Hematopoietic multipotent progenitor cell treated with erythropoietin and hydrocortisone succinate and interleukin-3 and kit ligand, for 15 days (in vitro differentiated cells): Measurements from ENCODE around the gene LPP.

ENCODE experiments used
- DNase-seq: peaks from one replicate; pipeline ENCODE4 v3.0.0-alpha.2; 2015; ENCODE audit warnings: low spot score

Gene LPP

DNA sequence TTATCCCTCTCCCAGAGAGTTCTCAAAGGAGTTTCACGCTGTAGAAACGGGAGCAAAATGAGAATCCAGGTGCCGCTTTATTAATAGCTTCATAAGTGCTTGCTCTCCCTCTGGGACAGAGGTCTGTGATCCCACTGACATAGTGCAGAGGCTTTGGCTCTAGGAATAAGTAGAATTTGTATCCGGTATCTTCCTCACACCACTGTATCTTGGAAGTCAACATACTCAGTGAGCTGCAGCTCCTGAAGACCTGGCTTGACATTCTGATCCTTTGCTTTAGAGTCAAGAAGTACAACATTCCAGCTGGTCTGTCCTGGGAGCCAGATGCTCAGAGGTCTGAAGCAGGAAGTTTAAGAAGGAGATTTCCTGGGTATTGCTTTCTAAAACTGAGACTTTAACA lies 323.0 kb downstream of the LPP start:
- DNase-seq = no peak

DNA sequence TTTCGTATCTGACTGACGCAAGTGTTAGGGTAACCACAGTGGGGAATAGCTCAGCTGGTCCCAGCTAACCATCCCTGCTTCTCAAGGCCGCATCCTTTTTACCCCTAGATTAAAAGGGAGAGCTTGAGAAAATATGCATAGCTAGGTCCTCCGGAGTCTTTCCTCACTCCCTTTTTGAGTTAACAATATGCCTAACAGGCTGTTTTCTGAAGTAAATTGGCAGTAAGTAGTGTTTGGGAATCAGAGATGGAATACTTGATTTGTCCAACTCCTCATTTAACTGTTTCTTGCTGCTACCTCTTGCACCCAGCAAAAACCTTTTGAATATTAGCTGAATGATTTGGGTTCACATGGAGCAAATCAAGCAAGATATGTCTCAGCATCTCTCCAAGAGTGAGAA lies 326.1 kb downstream of the LPP start:
- DNase-seq = no peak

DNA sequence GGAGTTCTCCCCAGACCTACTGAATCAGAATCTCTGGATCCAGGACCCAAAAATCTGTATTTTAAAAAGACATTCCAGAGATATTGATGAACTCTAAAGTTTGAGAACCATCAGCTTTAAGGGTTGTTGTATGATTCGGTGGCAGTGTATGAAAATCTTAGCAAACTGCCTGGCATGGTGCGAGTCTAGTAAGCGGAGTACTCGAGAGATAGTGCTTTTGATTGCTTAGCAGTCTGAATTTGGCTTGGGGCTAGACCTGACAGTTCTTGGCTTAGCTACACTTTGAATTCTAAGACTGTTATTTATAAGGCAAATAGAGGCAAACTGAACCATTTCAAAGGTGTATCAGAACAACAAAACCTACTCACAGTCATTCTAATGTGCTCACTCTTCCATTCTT lies 329.0 kb downstream of the LPP start:
- no peak for DNase-seq

DNA sequence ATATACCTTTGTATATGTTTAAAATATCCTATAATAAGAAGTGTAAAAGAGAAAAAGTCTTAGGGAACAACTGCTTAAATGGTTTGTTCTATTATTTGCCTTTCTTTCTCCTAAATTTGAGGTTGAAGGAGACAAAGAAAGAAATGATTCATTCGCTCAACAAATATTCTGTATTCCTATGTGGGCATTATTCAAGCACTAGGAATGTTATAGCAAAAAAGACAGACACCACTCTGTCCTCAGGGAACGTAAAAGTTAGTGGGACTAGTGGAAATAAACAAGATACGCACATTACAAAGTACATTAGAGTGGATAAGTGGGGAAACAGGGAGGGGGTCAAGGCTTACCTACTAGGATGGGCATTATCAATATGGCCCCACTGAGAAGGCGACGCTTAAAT lies 332.2 kb downstream of the LPP start:
- DNase-seq = no peak

DNA sequence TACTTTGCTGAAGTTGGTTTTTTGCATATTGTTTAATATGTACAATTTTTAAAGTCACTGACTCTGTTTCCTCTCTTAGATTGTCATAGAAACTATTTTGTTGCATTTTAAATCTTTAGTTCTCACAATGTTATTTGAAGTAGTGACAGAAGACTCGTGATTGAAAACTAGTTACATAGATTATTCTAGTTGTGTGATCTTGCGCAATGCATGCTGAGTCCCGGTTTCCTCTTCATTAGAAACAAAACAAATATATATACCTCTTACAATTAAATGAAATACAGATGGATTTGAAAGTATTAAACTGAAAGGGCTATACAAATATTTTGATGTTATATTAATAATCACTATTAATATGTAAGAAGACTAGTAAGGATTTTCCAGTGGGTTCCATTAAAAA lies 333.0 kb downstream of the LPP start:
- DNase-seq = no peak

DNA sequence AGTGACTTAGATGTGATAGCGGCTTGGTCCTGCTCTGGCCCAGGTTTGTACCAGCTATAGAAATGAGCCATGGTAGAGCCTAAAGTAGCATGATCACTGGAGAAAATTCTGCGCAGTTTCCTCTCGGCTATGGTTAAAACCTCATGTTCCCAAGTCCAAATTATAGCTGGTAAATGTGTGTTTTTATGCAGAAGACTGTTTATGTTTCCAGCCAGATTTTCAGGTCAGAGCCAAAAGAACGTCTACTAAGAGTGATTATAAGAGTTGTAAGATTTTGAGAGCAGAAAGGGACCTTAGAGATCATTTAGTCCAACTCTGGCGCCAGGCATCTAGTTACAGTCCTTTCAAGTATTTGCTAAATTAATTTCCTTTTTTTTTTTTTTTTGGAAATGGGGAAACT lies 333.7 kb downstream of the LPP start:
- DNase-seq = no peak

DNA sequence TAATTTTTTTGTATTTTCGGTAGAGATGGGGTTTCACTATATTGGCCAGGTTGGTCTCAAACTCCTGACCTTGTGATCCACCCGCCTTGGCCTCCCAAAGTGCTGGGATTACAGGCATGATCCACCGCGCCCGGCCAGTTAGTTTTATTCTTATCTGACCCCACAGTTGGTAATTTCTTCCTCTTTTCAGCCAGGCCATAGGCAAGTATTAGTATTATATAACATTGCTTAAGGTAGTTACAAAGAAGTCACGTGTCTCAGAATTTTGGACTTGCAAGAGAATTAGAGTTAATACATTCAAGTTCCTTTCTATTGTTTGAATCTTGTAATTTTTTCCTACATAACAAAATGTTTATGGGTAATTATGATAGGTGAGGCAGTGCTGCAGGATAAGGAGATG lies 334.8 kb downstream of the LPP start:
- DNase-seq = no peak

DNA sequence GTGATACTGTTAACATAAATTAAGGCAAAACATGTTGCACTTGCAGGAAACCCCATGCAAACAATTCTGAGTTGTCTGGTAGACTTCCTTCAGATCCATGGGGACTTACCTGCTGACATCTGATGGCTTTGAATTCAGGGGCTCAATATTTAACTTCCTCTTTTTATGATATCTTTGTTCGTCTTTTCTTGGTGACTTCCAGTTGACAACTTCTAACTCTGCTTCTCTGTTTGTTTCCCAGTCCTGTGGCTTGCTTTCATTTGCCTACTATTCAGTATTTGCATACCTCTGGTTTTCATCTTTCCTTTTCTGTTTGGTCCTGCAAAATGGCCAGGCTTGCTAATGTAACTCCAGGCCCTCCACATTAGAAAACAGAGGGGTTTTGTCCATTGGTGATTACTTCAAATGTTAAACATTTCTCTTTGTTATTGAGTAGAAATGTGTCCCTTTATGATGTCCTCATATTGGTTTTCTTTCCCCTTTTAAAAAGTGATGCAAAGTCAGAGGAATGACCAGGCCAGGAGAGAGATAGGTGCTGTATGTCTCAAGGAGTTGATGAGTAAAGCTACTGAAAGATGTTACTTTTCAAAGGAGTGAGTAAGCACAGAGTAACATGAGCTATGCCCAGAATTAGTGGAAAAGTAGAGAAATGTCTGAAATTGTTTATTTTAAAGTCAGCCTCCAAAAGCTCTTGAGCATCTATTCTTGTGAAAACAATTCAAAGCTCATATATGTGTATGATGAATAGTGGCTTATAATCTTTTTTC lies 335.9 kb downstream of the LPP start:
- DNase-seq = no peak

DNA sequence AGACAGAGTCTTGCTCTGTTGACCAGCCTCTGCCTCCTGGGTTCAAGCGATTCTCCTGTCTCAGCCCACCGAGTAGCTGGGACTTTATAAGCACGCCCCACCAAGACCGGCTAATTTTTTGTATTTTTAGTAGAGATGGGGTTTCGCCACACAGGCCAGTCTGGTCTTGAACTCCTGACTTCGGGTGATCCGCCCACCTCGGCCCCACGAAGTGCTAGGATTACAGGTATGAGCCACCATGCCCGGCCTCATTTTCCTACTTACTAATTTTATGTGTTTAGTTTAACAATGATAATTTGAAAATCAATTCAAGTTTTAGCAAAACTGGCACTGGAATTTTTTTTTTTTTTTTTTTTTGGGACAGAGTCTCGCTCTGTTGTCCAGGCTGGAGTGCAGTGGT lies 336.5 kb downstream of the LPP start:
- DNase-seq = no peak

DNA sequence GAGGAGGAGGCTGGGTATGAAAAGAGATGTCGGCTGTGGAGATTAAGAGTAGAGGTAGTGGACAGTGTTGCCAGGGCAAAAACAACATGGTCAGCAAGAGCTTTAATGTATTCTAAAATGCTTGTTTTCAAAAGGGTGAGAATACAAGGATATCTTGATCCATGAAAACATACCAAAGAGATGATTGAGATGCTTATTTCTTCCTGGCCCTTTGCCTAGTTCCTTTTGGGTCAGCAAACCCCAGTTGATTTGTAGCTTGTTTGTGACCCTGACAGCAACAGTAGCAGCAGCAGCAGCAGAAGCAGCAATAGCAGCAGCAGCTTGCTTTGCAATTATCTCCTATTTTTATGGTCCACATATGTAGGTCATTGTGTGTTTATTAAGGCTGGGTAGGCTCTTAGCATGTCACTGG lies 337.3 kb downstream of the LPP start:
- no peak for DNase-seq

DNA sequence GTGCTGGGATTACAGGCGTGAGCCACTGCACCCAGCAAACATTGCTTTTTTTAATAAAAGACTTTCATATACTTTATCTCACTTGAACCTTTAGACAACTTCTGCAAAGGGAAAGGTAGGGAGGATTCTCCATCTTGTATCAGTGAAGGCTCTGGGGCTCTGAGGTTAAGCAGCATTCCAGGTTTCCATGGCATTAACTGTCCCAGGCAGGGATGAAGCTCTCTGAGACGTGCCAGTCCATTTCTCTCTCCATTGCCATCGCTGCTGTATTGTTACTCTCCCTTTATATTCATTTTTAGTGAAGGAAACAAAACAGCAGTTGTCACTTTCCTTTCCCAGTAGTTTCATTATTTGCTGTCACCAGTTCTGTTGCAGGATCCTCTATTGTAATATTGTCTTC lies 342.4 kb downstream of the LPP start:
- no peak for DNase-seq

DNA sequence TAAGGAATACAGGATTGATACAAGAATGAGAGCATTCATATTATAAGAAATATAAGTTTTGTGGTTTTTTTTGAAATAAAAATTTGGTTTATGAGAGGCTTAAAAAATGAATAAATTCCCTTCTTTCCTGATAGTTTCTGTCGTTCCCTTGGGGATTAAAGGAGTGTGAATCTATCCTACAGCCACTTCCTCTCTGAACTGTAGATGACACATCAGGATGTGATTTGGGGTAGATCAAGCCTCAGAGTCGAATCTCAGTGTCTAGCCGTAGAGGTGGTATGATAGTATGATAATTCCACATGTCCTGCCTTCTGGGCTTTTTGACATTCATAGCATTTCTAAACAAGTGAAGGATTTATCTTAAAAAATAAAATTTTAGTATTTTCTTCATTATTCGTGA lies 343.1 kb downstream of the LPP start:
- no peak for DNase-seq

DNA sequence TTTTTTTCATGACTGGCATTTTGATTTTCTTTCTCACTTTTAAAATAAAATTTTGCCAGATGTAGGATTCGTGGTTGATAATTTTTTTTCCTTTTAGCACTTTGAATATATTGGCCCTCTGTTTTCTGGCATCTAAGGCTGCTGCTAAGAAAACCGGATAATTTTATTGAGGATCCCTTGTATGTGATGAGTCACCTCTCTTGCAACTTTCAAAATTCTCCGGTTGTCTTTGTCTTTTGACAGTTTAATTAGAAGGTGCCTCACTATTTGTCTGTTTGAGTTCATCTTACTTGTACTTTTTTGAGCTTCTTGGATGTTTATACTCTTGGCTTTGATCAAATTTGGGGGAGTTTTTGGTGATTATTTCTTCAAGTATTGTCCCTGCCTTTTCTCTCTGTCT lies 349.7 kb downstream of the LPP start:
- no peak for DNase-seq

DNA sequence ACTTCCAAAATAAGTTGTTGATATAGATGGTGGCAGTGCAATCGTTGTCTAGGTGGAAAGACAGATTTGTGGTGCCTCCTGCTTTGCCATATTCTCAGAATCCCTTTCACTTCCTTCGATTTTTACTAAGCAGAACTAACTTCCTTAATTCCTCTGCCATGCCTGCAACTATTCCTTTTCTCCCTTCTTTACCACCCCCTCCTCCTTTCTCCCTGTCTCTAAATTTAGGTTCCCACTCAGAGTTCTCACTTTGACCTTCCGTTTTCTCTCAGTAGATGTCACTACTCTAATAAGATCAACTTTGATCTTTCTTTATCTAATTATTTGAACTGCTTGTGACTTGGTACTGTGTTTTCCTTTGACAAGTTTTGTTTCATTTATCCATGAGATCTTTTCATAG lies 351.2 kb downstream of the LPP start:
- DNase-seq = no peak

DNA sequence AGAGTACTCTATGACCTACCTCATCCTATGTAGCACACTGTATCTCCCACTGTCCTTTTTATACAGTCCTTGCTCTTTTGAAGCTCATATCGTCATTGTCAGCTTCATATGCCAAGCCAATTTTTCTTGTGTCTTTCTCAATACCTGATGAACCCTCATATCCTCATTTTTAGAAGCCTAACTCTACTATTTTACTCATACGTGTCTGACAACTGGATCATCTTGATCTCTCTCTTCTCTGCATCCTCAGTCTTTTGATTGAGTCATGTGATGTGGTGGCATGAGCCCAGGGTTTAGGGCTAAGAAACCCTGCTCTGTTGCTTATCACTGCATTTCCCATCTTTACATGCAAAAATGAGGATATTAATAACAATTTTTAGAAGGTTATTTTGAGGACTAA lies 352.0 kb downstream of the LPP start:
- DNase-seq = no peak

DNA sequence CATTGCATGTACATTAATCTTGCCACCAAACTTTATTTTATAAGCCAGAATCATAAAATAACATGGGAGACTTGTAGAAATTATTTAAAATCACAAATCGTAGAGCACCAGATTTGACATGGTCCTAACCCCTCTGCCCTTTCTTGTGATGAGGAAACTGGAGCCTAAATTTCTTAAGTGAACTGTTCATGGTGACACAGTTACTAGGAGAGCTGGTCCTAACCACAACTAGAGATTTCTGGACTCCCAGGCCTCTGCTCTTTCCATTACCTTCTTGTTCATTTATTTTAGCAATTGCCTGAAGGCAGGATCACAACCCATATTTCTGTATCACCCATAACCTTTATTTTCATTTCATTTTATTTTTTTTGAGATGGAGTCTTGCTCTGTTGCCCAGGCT lies 352.5 kb downstream of the LPP start:
- DNase-seq = no peak

DNA sequence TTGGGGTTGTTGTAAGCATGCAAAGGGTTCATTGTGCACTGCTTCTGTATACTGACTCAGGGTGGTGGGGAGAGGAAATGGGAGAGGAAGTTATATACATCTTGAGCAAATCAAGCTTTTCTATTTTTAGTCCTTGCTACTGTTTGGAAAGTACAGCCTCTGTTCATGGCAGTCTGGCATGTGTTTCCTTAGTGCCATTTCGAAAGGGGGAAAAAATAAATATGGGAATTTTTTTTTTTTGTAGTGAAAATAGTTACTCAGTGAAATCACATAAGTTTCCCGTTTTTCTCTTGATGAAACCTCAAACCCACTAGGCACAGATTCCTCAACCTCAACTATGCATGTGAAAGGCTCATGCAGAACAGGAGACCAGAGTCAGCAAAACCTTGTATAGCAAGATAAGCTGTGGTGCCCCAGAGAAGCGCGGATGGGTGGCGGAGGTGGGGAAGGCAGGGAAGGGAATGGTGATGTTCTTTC lies 353.3 kb downstream of the LPP start:
- DNase-seq = no peak

DNA sequence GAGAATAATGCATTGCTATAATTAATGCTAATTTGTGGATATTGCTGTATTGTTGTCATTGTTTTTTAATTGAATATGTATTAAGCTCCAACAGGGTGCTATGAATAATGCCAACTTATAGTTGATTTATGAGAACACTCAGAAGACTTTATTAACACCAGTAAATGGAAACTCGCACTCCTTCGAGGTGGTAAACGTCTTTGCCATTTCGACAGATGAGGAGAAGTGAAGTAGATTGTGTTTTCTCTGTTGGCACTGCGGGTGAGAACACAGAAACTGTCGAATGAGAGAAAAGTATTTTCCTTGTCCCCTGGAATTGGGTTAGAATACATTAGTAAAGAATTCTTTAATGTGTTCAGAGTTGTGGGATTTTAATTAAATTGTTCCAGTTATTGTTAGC lies 354.5 kb downstream of the LPP start:
- no peak for DNase-seq

DNA sequence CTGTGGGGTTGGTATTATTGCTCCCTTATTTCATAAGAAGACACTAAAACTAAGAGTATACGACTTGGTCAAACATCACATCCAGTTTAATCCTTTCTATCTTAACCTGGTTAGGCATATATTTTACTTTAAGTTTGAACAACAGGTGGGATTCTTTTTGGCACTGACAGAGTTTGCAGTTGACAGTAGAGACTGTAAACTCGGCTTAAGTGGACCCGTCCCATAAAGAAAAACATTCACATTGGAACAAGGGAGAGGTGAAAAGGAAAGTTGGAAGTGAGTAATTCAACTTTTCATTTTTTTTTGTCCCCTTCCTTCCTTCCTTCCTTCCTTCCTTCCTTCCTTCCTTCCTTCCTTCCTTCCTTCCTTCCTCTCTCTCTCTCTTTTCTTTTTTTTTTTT lies 355.4 kb downstream of the LPP start:
- DNase-seq = no peak

DNA sequence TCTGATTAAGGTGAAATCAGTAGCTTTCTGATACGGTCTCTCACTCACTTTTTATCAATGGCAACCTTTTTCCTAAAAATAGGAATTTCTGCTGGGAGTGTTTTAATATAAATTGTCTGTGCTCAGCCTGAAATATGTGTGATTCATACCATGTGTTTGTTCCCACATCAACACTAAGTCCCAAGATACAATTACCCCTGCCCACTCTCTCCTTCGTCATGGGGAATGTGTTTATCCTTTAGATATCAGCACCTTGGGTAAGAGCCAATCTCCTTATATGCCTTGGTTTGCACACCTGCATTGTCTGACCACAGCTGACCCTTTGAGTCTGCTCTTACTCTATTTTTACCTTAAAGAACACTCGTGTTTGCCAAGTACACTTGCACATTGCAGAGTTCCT lies 356.4 kb downstream of the LPP start:
- no peak for DNase-seq

DNA sequence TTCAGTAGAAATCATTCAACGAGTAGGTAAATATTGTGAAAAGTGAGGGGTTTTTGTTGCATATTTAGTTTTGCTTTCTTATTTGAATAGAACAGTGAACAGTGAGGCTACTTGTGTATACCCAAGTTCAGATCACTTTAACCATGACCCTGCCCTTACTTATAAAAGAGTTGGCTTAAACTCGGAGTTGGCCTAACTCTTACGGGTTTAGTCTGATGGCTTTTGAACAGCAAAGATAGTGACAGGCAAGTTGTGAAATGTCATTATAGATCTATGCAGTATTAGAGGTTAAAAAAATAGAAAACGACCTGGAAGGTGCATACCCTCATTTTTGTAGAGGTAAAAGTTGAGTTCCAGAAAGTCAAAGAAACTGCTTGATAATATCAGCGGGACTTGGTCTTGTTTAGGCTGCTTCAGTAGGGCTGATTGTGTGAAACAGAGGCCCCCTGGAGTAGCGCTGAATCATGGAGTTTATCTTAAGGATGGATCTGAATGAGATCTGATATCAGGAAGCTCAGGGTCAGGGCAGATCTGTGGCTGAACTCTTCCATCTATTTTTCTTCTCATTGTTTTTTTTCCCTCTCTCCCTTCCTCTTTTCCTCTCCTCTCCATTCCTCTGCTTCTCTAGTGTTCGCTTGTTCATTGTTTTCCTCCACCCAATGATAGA lies 359.8 kb downstream of the LPP start:
- no peak for DNase-seq

DNA sequence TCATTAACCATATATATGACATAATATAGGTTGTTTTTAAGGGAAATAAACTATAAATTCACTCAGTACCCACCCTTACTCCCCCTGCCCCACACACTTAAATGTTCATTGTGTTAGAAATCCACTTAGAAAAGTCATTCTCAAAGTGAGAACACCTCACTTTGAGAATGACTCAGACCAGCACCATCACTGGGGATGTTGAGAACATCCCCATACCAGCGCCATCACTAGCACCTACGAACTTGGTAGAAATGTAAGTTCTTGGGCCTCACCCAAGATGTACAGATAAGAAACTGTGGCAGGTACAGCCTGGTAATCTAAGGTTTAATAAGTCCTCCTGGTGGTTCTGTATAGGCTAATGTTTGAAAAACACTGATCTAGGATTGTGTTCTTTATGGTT lies 362.6 kb downstream of the LPP start:
- no peak for DNase-seq

DNA sequence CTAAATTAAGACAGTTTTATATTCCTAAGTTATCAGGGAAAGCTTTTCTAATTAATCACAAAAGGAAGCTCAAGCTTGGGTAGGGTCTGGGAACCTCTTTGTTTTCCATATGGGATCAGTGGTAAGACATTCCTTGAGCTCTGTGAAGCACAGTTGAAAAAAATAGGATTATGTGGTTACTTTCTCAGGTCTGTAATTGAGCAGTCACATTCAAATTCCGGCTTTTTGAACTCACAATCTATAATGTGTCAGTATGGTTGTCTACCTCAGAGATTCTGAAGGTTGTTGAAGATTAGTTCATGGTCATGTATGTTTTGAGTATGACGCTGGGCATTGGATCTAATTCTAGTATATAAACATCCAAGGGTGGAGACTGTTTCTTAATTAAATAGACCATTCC lies 364.5 kb downstream of the LPP start:
- no peak for DNase-seq

DNA sequence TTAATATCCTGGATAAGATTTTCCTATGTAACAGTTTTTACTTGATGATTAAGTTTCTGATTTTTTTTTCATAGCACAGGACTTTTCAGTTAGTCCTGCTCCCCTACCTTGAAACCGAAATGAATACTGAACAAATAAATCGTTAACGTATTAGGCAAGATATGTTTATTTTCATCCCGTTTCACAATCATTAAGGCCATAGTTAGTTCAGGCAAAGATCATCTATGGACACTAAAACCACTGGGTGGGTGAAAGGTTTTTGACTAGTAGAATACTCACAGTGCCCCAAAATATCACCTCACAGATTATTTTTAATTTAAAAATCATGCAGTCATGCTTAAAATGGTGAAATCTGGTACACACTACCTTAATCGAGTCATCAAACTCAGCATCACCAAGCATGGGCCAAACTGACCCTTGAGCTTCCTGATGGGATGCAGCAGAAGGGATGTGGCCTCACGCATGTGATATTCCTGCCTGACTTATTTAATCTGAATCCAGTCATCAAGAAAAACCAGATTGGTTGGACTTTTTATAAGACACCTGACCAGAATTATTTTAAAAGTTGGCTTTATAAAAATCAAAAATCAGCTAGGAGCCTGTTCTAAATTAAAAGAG lies 365.0 kb downstream of the LPP start:
- no peak for DNase-seq
